CD4-positive, CD25-positive, alpha-beta regulatory T cell (primary cell): ENCODE data around the gene KLRB1. TPM values are rescaled to one million over a fixed set of nuclear protein-coding genes. Genes with fewer than 3 reads are reported as not detected.
A peak's percentile ranks its signal among the peaks of the same experiment; 100 is the strongest.
"Not testable (repeated sequence)": the region's sequence is repeated elsewhere in the genome, so short reads cannot be mapped to it uniquely, and the experiment has no call there.

Experiments used
- ATAC-seq, 2 donors: fragments of 150-1000 bp; cut with Tn5 transposase; one replicate each; pipeline ENCODE4 v1.10.0; 2021; ENCODE audit warnings: low read depth in 2 of 2, moderate number of reproducible peaks in 2 of 2, moderate library complexity in 1 of 2
- DNase-seq, 3 donors: peaks; one replicate each; pipeline versions ENCODE4 v3.0.0 to v3.0.0-alpha.2; 2012 to 2022; ENCODE audit warnings: mixed read lengths in 1 of 3
- H3K27ac ChIP-seq: one replicate; pipeline ENCODE4 v1.7.0; 2013; ENCODE audit warnings: mild to moderate bottlenecking, low read length; ENCODE audit not compliant: insufficient read depth, poor library complexity, severe bottlenecking
- H3K27me3 ChIP-seq: one replicate; pipeline ENCODE4 v1.7.0; 2013; ENCODE audit warnings: low read length; ENCODE audit not compliant: control insufficient read depth, insufficient read depth
- H3K36me3 ChIP-seq: one replicate; pipeline ENCODE4 v1.7.0; 2013; ENCODE audit warnings: mild to moderate bottlenecking, low read length, moderate library complexity; ENCODE audit not compliant: control insufficient read depth, insufficient read depth
- H3K4me1 ChIP-seq: 2 replicates; pipeline ENCODE4 v1.7.0; 2013; ENCODE audit warnings: mild to moderate bottlenecking, low read length; ENCODE audit not compliant: insufficient read depth, control insufficient read depth, poor library complexity, severe bottlenecking
- H3K4me3 ChIP-seq: one replicate; pipeline ENCODE4 v1.7.0; 2013; ENCODE audit warnings: low read depth, mild to moderate bottlenecking, low read length, moderate library complexity
- H3K9me3 ChIP-seq, 2 experiments: 1 replicate in 1 of 2; 2 replicates in 1 of 2; pipeline ENCODE4 v1.7.0; 2013; ENCODE audit warnings: low read length in 2 of 2, mild to moderate bottlenecking in 1 of 2, moderate library complexity in 1 of 2; ENCODE audit not compliant: control insufficient read depth in 2 of 2
- H3K27ac Mint-ChIP-seq, 3 donors: one replicate each; pipeline ENCODE4 v1.8.0; 2020 to 2022; ENCODE audit warnings: mild to moderate bottlenecking in 3 of 3, mixed read lengths in 3 of 3, moderate library complexity in 2 of 3
- H3K27me3 Mint-ChIP-seq: one replicate; pipeline ENCODE4 v1.8.0; 2022; ENCODE audit warnings: mild to moderate bottlenecking, mixed read lengths
- H3K36me3 Mint-ChIP-seq: one replicate; pipeline ENCODE4 v1.8.0; 2020; ENCODE audit warnings: mixed read lengths
- H3K4me1 Mint-ChIP-seq, 4 donors: one replicate each; pipeline ENCODE4 v1.8.0; 2020 to 2022; ENCODE audit warnings: mixed read lengths in 4 of 4, mild to moderate bottlenecking in 1 of 4
- H3K4me3 Mint-ChIP-seq, 4 donors: one replicate each; pipeline ENCODE4 v1.8.0; 2020 to 2022; ENCODE audit warnings: mild to moderate bottlenecking in 4 of 4, mixed read lengths in 4 of 4, moderate library complexity in 3 of 4
- H3K9me3 Mint-ChIP-seq, 7 donors: one replicate each; pipeline ENCODE4 v1.8.0; 2020 to 2022; ENCODE audit warnings: mixed read lengths in 7 of 7, mild to moderate bottlenecking in 3 of 7, moderate library complexity in 2 of 7
- polyA plus RNA-seq, 4 donors: library from polyadenylated mRNA; unstranded; fragments of 300-500 nt; fragmentation: Illumina TruSeq; gene quantifications; one replicate each; pipeline ENCODE4 v1.2.3, GENCODE V29; 2021
- total RNA-seq: library from RNA; stranded (reverse); gene quantifications from one replicate; pipeline ENCODE4 v1.2.3, GENCODE V29; 2022

The KLRB1 gene
- total and polyA plus RNA-seq, 5 donors from 2014 or later, result 14.4 to 30.5 (median 21.6) TPM

- peaks cover 26% of the 10 kb centered on the region for H3K4me1 ChIP-seq
- Mint-ChIP-seq H3K27ac (peak overlapping the region; percentile 92 to 98 (median 97)), H3K36me3 (peaks cover 23% of the 10 kb centered on the region), H3K9me3 (peaks cover 0 to 7% (median 2%) of the 10 kb centered on the region in 7 donors), H3K4me3 (peak overlapping the region; percentile 92 to 100 (median 96)), H3K27me3 (peaks cover 4% of the 10 kb centered on the region), H3K4me1 (peaks cover 28 to 58% (median 38%) of the 10 kb centered on the region in 4 donors)
- H3K4me3 ChIP-seq, result peak overlapping the region; percentile 61
- no peaks in the 10 kb centered on the region for H3K36me3 ChIP-seq
- no peaks in the 10 kb centered on the region for H3K9me3 ChIP-seq
- no peaks in the 10 kb centered on the region for H3K27me3 ChIP-seq
- H3K27ac ChIP-seq, result peak overlapping the region; percentile 95
- ATAC-seq (peak in 1 of 2 donors; percentile 1), DNase-seq (no peak)
Measured at GRCh38 chr12:9646794-9647781, 39.4 kb upstream of the KLRB1 start.

- Mint-ChIP-seq H3K4me3 (peak overlapping the region in 2 of 4 donors; percentile 1 to 47), H3K27ac (peak overlapping the region in 2 of 3 donors; percentile 34 to 42), H3K4me1 (peaks cover 25 to 44% (median 31%) of the 10 kb centered on the region in 4 donors)
- not testable (repeated sequence) for H3K27ac ChIP-seq, H3K36me3 Mint-ChIP-seq, DNase-seq, H3K9me3 ChIP-seq, H3K27me3 Mint-ChIP-seq, H3K27me3 ChIP-seq, H3K36me3 ChIP-seq, H3K4me3 ChIP-seq, H3K9me3 Mint-ChIP-seq, ATAC-seq
- H3K4me1 ChIP-seq, result peaks cover 13% of the 10 kb centered on the region
Measured at GRCh38 chr12:9644985-9645551, 37.4 kb upstream of the KLRB1 start.

GRCh38 chr12:9643266-9643660 lies 35.5 kb upstream of the KLRB1 start:
- H3K27ac ChIP-seq, result no peak overlapping the region
- H3K4me3 ChIP-seq, result no peak overlapping the region
- H3K9me3 ChIP-seq, result no peaks in the 10 kb centered on the region
- peaks cover 20% of the 10 kb centered on the region for H3K4me1 ChIP-seq
- Mint-ChIP-seq H3K4me3 (peak overlapping the region in 1 of 4 donors; percentile 28), H3K36me3 (no peaks in the 10 kb centered on the region), H3K27ac (peak overlapping the region in 1 of 3 donors; percentile 12), H3K27me3 (no peaks in the 10 kb centered on the region), H3K4me1 (peaks cover 31 to 56% (median 36%) of the 10 kb centered on the region in 4 donors), H3K9me3 (peaks cover 0 to 10% (median 0%) of the 10 kb centered on the region in 7 donors)
- no peak for DNase-seq
- no peaks in the 10 kb centered on the region for H3K27me3 ChIP-seq
- no peaks in the 10 kb centered on the region for H3K36me3 ChIP-seq
- ATAC-seq, result no peak

- Histone ChIP-seq H3K27ac (no peak overlapping the region), H3K27me3 (no peaks in the 10 kb centered on the region), H3K4me1 (peaks cover 18% of the 10 kb centered on the region), H3K9me3 (no peaks in the 10 kb centered on the region), H3K36me3 (no peaks in the 10 kb centered on the region), H3K4me3 (no peak overlapping the region)
- peak overlapping the region in 2 of 3 donors; percentile 12 to 80 for H3K27ac Mint-ChIP-seq
- peaks cover 0 to 10% (median 0%) of the 10 kb centered on the region in 7 donors for H3K9me3 Mint-ChIP-seq
- H3K27me3 Mint-ChIP-seq, result no peaks in the 10 kb centered on the region
- H3K4me3 Mint-ChIP-seq, result no peak overlapping the region
- H3K4me1 Mint-ChIP-seq, result peaks cover 31 to 60% (median 38%) of the 10 kb centered on the region in 4 donors
- DNase-seq, result no peak
- ATAC-seq, result no peak
- no peaks in the 10 kb centered on the region for H3K36me3 Mint-ChIP-seq
Measured at GRCh38 chr12:9642606-9643265, 35.0 kb upstream of the KLRB1 start.

GRCh38 chr12:9640024-9640423 lies 32.3 kb upstream of the KLRB1 start:
- Histone ChIP-seq H3K4me3 (no peak overlapping the region), H3K9me3 (no peaks in the 10 kb centered on the region), H3K27ac (no peak overlapping the region), H3K27me3 (no peaks in the 10 kb centered on the region), H3K36me3 (no peaks in the 10 kb centered on the region), H3K4me1 (peaks cover 7% of the 10 kb centered on the region)
- ATAC-seq (no peak), DNase-seq (no peak)
- H3K27me3 Mint-ChIP-seq, result peaks cover 5% of the 10 kb centered on the region
- peaks cover 31 to 60% (median 37%) of the 10 kb centered on the region in 4 donors for H3K4me1 Mint-ChIP-seq
- no peak overlapping the region for H3K27ac Mint-ChIP-seq
- H3K4me3 Mint-ChIP-seq, result no peak overlapping the region
- no peaks in the 10 kb centered on the region for H3K36me3 Mint-ChIP-seq
- H3K9me3 Mint-ChIP-seq, result peaks cover 0 to 6% (median 0%) of the 10 kb centered on the region in 7 donors

GRCh38 chr12:9636851-9637206 lies 29.1 kb upstream of the KLRB1 start:
- H3K36me3 Mint-ChIP-seq, result no peaks in the 10 kb centered on the region
- peak overlapping the region in 1 of 3 donors; percentile 34 for H3K27ac Mint-ChIP-seq
- no peaks in the 10 kb centered on the region for H3K27me3 ChIP-seq
- H3K4me1 ChIP-seq, result peaks cover 20% of the 10 kb centered on the region
- H3K27ac ChIP-seq, result no peak overlapping the region
- H3K36me3 ChIP-seq, result no peaks in the 10 kb centered on the region
- H3K9me3 Mint-ChIP-seq, result peaks cover 0 to 2% (median 0%) of the 10 kb centered on the region in 7 donors
- H3K4me3 Mint-ChIP-seq, result peak overlapping the region in 1 of 4 donors; percentile 9
- peaks cover 26 to 62% (median 35%) of the 10 kb centered on the region in 4 donors for H3K4me1 Mint-ChIP-seq
- ATAC-seq, result no peak
- H3K4me3 ChIP-seq, result no peak overlapping the region
- H3K9me3 ChIP-seq, result no peaks in the 10 kb centered on the region
- peaks cover 13% of the 10 kb centered on the region for H3K27me3 Mint-ChIP-seq
- no peak for DNase-seq

GRCh38 chr12:9636150-9636850 lies 28.6 kb upstream of the KLRB1 start:
- peak overlapping the region; percentile 6 to 85 (median 61) for H3K27ac Mint-ChIP-seq
- ATAC-seq, result no peak
- Histone ChIP-seq H3K4me3 (no peak overlapping the region), H3K4me1 (peaks cover 20% of the 10 kb centered on the region), H3K27me3 (no peaks in the 10 kb centered on the region), H3K27ac (no peak overlapping the region), H3K36me3 (no peaks in the 10 kb centered on the region), H3K9me3 (no peaks in the 10 kb centered on the region)
- H3K36me3 Mint-ChIP-seq, result no peaks in the 10 kb centered on the region
- no peaks in the 10 kb centered on the region for H3K9me3 Mint-ChIP-seq
- DNase-seq, result no peak
- peaks cover 13% of the 10 kb centered on the region for H3K27me3 Mint-ChIP-seq
- H3K4me1 Mint-ChIP-seq, result peaks cover 26 to 63% (median 34%) of the 10 kb centered on the region in 4 donors
- H3K4me3 Mint-ChIP-seq, result peak overlapping the region in 1 of 4 donors; percentile 9
